Stimulated activated CD4-positive, alpha-beta T cell treated with anti-CD3 and anti-CD28 coated beads, Interleukin-4, amount 100 ng/mL, for 48 hours (primary cell): Measurements from ENCODE around the gene RAD51B.
"Not testable (repeated sequence)": the region's sequence is repeated elsewhere in the genome, so short reads cannot be mapped to it uniquely, and the experiment has no call there.

Experiments
- DNase-seq, 2 donors: peaks; one replicate each; pipeline ENCODE4 v3.0.0-alpha.2; 2020; ENCODE audit warnings: low read depth in 2 of 2

RAD51B gene

GRCh38 chr14:67944605-67945004, 125.0 kb downstream of the RAD51B start:
- DNase-seq = no peak

- no peak for DNase-seq
These were observed 130.2 kb downstream of the RAD51B start for GRCh38 chr14:67949771-67950170.

GRCh38 chr14:67950386-67950785, 130.8 kb downstream of the RAD51B start:
- no peak for DNase-seq

- no peak for DNase-seq
These were observed 132.1 kb downstream of the RAD51B start for GRCh38 chr14:67951529-67952135.

GRCh38 chr14:67952381-67952780, 132.8 kb downstream of the RAD51B start:
- DNase-seq = no peak

GRCh38 chr14:67952786-67953185, 133.2 kb downstream of the RAD51B start:
- DNase-seq = no peak

- no peak for DNase-seq
These were observed 135.7 kb downstream of the RAD51B start for GRCh38 chr14:67955261-67955660.

- no peak for DNase-seq
These were observed 138.4 kb downstream of the RAD51B start for GRCh38 chr14:67957946-67958345.

GRCh38 chr14:67961676-67962075, 142.1 kb downstream of the RAD51B start:
- DNase-seq = no peak

GRCh38 chr14:67962215-67962644, 142.7 kb downstream of the RAD51B start:
- no peak for DNase-seq

- no peak for DNase-seq
These were observed 144.0 kb downstream of the RAD51B start for GRCh38 chr14:67963545-67963944.

- no peak for DNase-seq
These were observed 144.6 kb downstream of the RAD51B start for GRCh38 chr14:67963960-67964812.

- no peak for DNase-seq
These were observed 146.1 kb downstream of the RAD51B start for GRCh38 chr14:67965696-67966095.

GRCh38 chr14:67967206-67967605, 147.6 kb downstream of the RAD51B start:
- no peak for DNase-seq

GRCh38 chr14:67967970-67968369, 148.4 kb downstream of the RAD51B start:
- not testable (repeated sequence) for DNase-seq

GRCh38 chr14:67970923-67971322, 151.3 kb downstream of the RAD51B start:
- DNase-seq = no peak

GRCh38 chr14:67971627-67972625, 152.3 kb downstream of the RAD51B start:
- no peak for DNase-seq

- no peak for DNase-seq
These were observed 153.9 kb downstream of the RAD51B start for GRCh38 chr14:67973436-67973835.

GRCh38 chr14:67975470-67975869, 155.9 kb downstream of the RAD51B start:
- no peak for DNase-seq

GRCh38 chr14:67977434-67978034, 158.0 kb downstream of the RAD51B start:
- DNase-seq = no peak

- DNase-seq = no peak
These were observed 159.2 kb downstream of the RAD51B start for GRCh38 chr14:67978749-67979148.
